Left ventricle myocardium inferior (tissue), 1 donor: ENCODE data around the gene VASH1. TPM values are rescaled to one million over a fixed set of nuclear protein-coding genes. Genes with fewer than 3 reads are reported as not detected.

Experiments used
- DNase-seq: peaks from one replicate; pipeline ENCODE4 v3.0.0-alpha.2; 2020
- H3K27ac ChIP-seq: fragments of 200-600 bp; replicated peaks from 2 replicates; pipeline ENCODE4 v1.8.0; 2021
- H3K27me3 ChIP-seq: fragments of 200-600 bp; 2 replicates; pipeline ENCODE4 v1.8.0; 2021; ENCODE audit warnings: low read depth
- H3K36me3 ChIP-seq: fragments of 200-600 bp; 2 replicates; pipeline ENCODE4 v1.8.0; 2021
- H3K4me1 ChIP-seq: fragments of 200-600 bp; 2 replicates; pipeline ENCODE4 v1.8.0; 2021
- H3K4me3 ChIP-seq: fragments of 200-600 bp; 2 replicates; pipeline ENCODE4 v1.8.0; 2021; ENCODE audit warnings: mild to moderate bottlenecking, moderate library complexity
- H3K9me3 ChIP-seq: fragments of 200-600 bp; replicated peaks from 2 replicates; pipeline ENCODE4 v1.8.0; 2021
- CTCF ChIP-seq: fragments of 200-600 bp; IDR thresholded peaks from 2 replicates; pipeline ENCODE4 v1.8.0; 2021; ENCODE audit warnings: antibody characterized with exemption, mild to moderate bottlenecking, borderline replicate concordance
- intact Hi-C: fragments of 100-400 bp; cut with micrococcal nuclease; formaldehyde crosslinking; loops from one replicate; pipeline ENCODE4 v1.11.0; 2022
- total RNA-seq: library from RNA; stranded (reverse); fragmentation: NEBNext Ultra II Directional; extraction: Animal tissue kit (Norgen Biotek cat#: 25700); gene quantifications from one replicate; pipeline ENCODE4 v1.2.1, GENCODE V29; 2021
- donor health status: DM: no; HTN: yes; CAD: no; lungs with severe emphysema.

VASH1 gene
- total RNA-seq, 1 donor from 2014 or later: 12.4 TPM

GRCh38 chr14:76808011-76808410 lies 46.7 kb downstream of the VASH1 start:
- TF ChIP-seq CTCF: no peak
- Histone ChIP-seq H3K27me3 (no peaks in the 10 kb centered on the region), H3K4me3 (no peak overlapping the region), H3K9me3 (no peaks in the 10 kb centered on the region), H3K36me3 (peaks cover 62% of the 10 kb centered on the region), H3K4me1 (peaks cover 50% of the 10 kb centered on the region), H3K27ac (no peak overlapping the region)
- DNase-seq: no peak
- intact Hi-C loops: no loop called here

- intact Hi-C loops: no loop called here
- Histone ChIP-seq H3K27me3 (no peaks in the 10 kb centered on the region), H3K36me3 (peaks cover 52% of the 10 kb centered on the region), H3K9me3 (no peaks in the 10 kb centered on the region), H3K4me1 (peaks cover 53% of the 10 kb centered on the region), H3K27ac (no peak overlapping the region), H3K4me3 (no peak overlapping the region)
- no peak for DNase-seq
- TF ChIP-seq CTCF: no peak
These were observed 47.7 kb downstream of the VASH1 start for GRCh38 chr14:76808990-76809389.

GRCh38 chr14:76810525-76810924 lies 49.3 kb downstream of the VASH1 start:
- no peak for DNase-seq
- no peak for TF ChIP-seq CTCF
- H3K27ac ChIP-seq: peak overlapping the region; percentile 85
- intact Hi-C loops: no loop called here
- H3K9me3 ChIP-seq: no peaks in the 10 kb centered on the region
- H3K27me3 ChIP-seq: no peaks in the 10 kb centered on the region
- peaks cover 40% of the 10 kb centered on the region for H3K36me3 ChIP-seq
- H3K4me1 ChIP-seq: peaks cover 53% of the 10 kb centered on the region
- H3K4me3 ChIP-seq: peak overlapping the region; percentile 74

GRCh38 chr14:76810953-76811400 lies 49.7 kb downstream of the VASH1 start:
- Histone ChIP-seq H3K27me3 (no peaks in the 10 kb centered on the region), H3K27ac (peak overlapping the region; percentile 85), H3K36me3 (peaks cover 35% of the 10 kb centered on the region), H3K4me1 (peaks cover 53% of the 10 kb centered on the region), H3K9me3 (no peaks in the 10 kb centered on the region), H3K4me3 (peak overlapping the region; percentile 74)
- TF ChIP-seq CTCF: peak; percentile 63
- intact Hi-C loops: no loop called here
- no peak for DNase-seq

- no peak for TF ChIP-seq CTCF
- Histone ChIP-seq H3K27ac (peak overlapping the region; percentile 85), H3K4me1 (peaks cover 53% of the 10 kb centered on the region), H3K9me3 (no peaks in the 10 kb centered on the region), H3K36me3 (peaks cover 29% of the 10 kb centered on the region), H3K4me3 (peak overlapping the region; percentile 74), H3K27me3 (no peaks in the 10 kb centered on the region)
- intact Hi-C loops: no loop called here
- DNase-seq: no peak
These were observed 50.3 kb downstream of the VASH1 start for GRCh38 chr14:76811561-76811960.

GRCh38 chr14:76812093-76812421 lies 50.8 kb downstream of the VASH1 start:
- Histone ChIP-seq H3K4me3 (peak overlapping the region; percentile 74), H3K4me1 (peaks cover 50% of the 10 kb centered on the region), H3K27me3 (no peaks in the 10 kb centered on the region), H3K9me3 (no peaks in the 10 kb centered on the region), H3K27ac (peak overlapping the region; percentile 85), H3K36me3 (peaks cover 24% of the 10 kb centered on the region)
- TF ChIP-seq CTCF: no peak
- DNase-seq: no peak
- intact Hi-C loops: no loop called here
